ENCODE measurements around the gene NALCN.

GRCh38 chr13:101327871-101328270 lies 88.4 kb downstream of the NALCN start:
- no peak for TF ChIP-seq CTCF (IDR thresholded peaks at IDR 0.05)
- no peak for TF ChIP-seq POLR2AphosphoS5 (IDR thresholded peaks at IDR 0.05)

All from suprapubic skin (tissue), 3 donors.